ENCODE data around the gene UBTF.

- no peak for TF ChIP-seq KDM5A (IDR thresholded peaks at IDR 0.05)
- TF ChIP-seq HMGXB4 (CRISPR knock-in tag; IDR thresholded peaks at IDR 0.05; ENCODE audit: borderline replicate concordance), result no peak
- no peak for TF ChIP-seq JUN (IDR thresholded peaks at IDR 0.05)
- TF ChIP-seq MAFK (IDR thresholded peaks at IDR 0.05; ENCODE audit: partially characterized antibody), result no peak
- TF ChIP-seq, protein P1, sequence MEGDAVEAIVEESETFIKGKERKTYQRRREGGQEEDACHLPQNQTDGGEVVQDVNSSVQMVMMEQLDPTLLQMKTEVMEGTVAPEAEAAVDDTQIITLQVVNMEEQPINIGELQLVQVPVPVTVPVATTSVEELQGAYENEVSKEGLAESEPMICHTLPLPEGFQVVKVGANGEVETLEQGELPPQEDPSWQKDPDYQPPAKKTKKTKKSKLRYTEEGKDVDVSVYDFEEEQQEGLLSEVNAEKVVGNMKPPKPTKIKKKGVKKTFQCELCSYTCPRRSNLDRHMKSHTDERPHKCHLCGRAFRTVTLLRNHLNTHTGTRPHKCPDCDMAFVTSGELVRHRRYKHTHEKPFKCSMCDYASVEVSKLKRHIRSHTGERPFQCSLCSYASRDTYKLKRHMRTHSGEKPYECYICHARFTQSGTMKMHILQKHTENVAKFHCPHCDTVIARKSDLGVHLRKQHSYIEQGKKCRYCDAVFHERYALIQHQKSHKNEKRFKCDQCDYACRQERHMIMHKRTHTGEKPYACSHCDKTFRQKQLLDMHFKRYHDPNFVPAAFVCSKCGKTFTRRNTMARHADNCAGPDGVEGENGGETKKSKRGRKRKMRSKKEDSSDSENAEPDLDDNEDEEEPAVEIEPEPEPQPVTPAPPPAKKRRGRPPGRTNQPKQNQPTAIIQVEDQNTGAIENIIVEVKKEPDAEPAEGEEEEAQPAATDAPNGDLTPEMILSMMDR (IDR thresholded peaks at IDR 0.05), result no peak
- TF ChIP-seq ESRRA (IDR thresholded peaks at IDR 0.05; ENCODE audit: borderline replicate concordance, low read length), result no peak
- TF ChIP-seq, protein P2, sequence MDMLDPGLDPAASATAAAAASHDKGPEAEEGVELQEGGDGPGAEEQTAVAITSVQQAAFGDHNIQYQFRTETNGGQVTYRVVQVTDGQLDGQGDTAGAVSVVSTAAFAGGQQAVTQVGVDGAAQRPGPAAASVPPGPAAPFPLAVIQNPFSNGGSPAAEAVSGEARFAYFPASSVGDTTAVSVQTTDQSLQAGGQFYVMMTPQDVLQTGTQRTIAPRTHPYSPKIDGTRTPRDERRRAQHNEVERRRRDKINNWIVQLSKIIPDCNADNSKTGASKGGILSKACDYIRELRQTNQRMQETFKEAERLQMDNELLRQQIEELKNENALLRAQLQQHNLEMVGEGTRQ (IDR thresholded peaks at IDR 0.05), result no peak
- no peak for TF ChIP-seq BCL3 (IDR thresholded peaks at IDR 0.05)
- TF ChIP-seq RAD21 (conservative IDR thresholded peaks at IDR 0.05 in 1 of 2, IDR thresholded peaks at IDR 0.05 in 1 of 2), result no peak
- TF ChIP-seq RNF2 (IDR thresholded peaks at IDR 0.05; ENCODE audit: borderline replicate concordance, low read depth), result no peak
- TF ChIP-seq, protein P3, sequence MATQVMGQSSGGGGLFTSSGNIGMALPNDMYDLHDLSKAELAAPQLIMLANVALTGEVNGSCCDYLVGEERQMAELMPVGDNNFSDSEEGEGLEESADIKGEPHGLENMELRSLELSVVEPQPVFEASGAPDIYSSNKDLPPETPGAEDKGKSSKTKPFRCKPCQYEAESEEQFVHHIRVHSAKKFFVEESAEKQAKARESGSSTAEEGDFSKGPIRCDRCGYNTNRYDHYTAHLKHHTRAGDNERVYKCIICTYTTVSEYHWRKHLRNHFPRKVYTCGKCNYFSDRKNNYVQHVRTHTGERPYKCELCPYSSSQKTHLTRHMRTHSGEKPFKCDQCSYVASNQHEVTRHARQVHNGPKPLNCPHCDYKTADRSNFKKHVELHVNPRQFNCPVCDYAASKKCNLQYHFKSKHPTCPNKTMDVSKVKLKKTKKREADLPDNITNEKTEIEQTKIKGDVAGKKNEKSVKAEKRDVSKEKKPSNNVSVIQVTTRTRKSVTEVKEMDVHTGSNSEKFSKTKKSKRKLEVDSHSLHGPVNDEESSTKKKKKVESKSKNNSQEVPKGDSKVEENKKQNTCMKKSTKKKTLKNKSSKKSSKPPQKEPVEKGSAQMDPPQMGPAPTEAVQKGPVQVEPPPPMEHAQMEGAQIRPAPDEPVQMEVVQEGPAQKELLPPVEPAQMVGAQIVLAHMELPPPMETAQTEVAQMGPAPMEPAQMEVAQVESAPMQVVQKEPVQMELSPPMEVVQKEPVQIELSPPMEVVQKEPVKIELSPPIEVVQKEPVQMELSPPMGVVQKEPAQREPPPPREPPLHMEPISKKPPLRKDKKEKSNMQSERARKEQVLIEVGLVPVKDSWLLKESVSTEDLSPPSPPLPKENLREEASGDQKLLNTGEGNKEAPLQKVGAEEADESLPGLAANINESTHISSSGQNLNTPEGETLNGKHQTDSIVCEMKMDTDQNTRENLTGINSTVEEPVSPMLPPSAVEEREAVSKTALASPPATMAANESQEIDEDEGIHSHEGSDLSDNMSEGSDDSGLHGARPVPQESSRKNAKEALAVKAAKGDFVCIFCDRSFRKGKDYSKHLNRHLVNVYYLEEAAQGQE (IDR thresholded peaks at IDR 0.05), result no peak
- no peak for TF ChIP-seq CBX8 (IDR thresholded peaks at IDR 0.05)
- TF ChIP-seq ZSCAN20 (CRISPR knock-in tag; IDR thresholded peaks at IDR 0.05), result no peak
Observed at GRCh38 chr17:44217738-44218343, 1.6 kb downstream of the UBTF start.
